Thyroid gland (tissue), 4 donors: ENCODE results near the gene MTIF2. TPM values are rescaled to one million over a fixed set of nuclear protein-coding genes. Genes with fewer than 3 reads are reported as not detected.
A peak's percentile ranks its signal among the peaks of the same experiment; 100 is the strongest.
"Not testable (repeated sequence)": the region's sequence is repeated elsewhere in the genome, so short reads cannot be mapped to it uniquely, and the experiment has no call there.

ENCODE experiments used
- DNase-seq, 2 donors: peaks; one replicate each; pipeline ENCODE4 v3.0.0-alpha.2; 2019
- H3K27ac ChIP-seq, 3 donors: fragments of 200-600 bp; sonication (generic); 1 replicate in 2 of 3; 2 replicates in 1 of 3; pipeline ENCODE4 v1.5.1; 2016 to 2019; ENCODE audit warnings: mild to moderate bottlenecking in 1 of 3, moderate library complexity in 1 of 3
- H3K27me3 ChIP-seq: fragments of 200-600 bp; sonication (generic); one replicate; pipeline ENCODE4 v1.5.1; 2019
- H3K36me3 ChIP-seq, 2 donors: fragments of 200-600 bp; sonication (generic); one replicate each; pipeline ENCODE4 v1.5.1; 2016 to 2019
- H3K4me1 ChIP-seq, 2 donors: fragments of 200-600 bp; sonication (generic); one replicate each; pipeline ENCODE4 v1.5.1; 2017 to 2019
- H3K4me3 ChIP-seq, 3 donors: fragments of 200-600 bp; sonication (generic); replicated peaks in 1 of 3; 1 replicate in 2 of 3; 2 replicates in 1 of 3; pipeline ENCODE4 v1.5.1; 2016; ENCODE audit warnings: mild to moderate bottlenecking in 1 of 3
- H3K9me3 ChIP-seq: fragments of 200-600 bp; sonication (generic); one replicate; pipeline ENCODE4 v1.5.1; 2017
- CTCF ChIP-seq, 6 experiments: fragments of 200-600 bp in 3 of 6; fragments of 450-650 bp in 3 of 6; sonication (generic) in 3 of 6; IDR thresholded peaks; one replicate each; pipeline ENCODE4 v1.5.1; 2016 to 2019; ENCODE audit warnings: antibody characterized with exemption in 6 of 6, mild to moderate bottlenecking in 2 of 6, inconsistent platforms in 1 of 6, moderate library complexity in 1 of 6
- POLR2A ChIP-seq, 2 donors: fragments of 450-650 bp; IDR thresholded peaks; one replicate each; pipeline ENCODE4 v1.6.1; 2017; ENCODE audit warnings: antibody characterized with exemption in 2 of 2, mild to moderate bottlenecking in 2 of 2, moderate library complexity in 1 of 2
- WGBS, 2 donors: methylation state at CpG; one replicate each; pipeline ENCODE4 v1.1.5; 2017; 5-methylcytosine and 5-hydroxymethylcytosine counted together
- intact Hi-C: fragments of 100-400 bp; cut with DNase I; formaldehyde crosslinking; loops from one replicate; pipeline ENCODE4 v1.15.1; 2023
- total RNA-seq, 4 donors: library from RNA; depleted of rRNA; stranded (reverse); fragments of >200 nt; gene quantifications; one replicate each; pipeline ENCODE4 v1.2.3, GENCODE V29; 2016

MTIF2 gene
- total RNA-seq, 4 donors from 2014 or later: 19.6 to 33.5 (median 27.8) TPM

DNA sequence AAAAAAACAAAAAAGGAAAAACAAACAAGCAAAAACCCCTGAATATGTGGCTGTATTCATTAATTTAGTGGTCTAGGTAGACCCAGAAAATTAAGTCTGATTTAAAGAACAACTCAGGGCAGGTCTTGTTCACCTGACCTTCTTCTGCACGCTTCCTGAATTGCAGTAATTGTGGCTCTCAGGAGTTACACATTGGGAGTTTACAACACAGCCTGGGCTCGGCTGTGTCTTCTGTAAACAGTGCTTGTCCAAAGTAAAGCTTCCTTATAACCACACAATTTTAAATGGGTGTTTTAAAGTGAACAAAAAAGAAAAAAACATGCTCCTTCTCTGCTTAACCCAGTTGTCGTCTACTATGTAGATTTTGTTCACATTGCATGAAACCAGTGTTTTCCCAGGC is 8.3 kb upstream of the MTIF2 start:
- H3K36me3 ChIP-seq: no peaks in the 10 kb centered on the region
- no peak for DNase-seq
- H3K27ac ChIP-seq: no peak overlapping the region
- TF ChIP-seq POLR2A (IDR thresholded peaks at IDR 0.05): no peak
- TF ChIP-seq CTCF (IDR thresholded peaks at IDR 0.05): no peak
- H3K4me1 ChIP-seq: peaks cover 0 to 4% of the 10 kb centered on the region in 2 donors
- no peak overlapping the region for H3K4me3 ChIP-seq
- no peaks in the 10 kb centered on the region for H3K9me3 ChIP-seq
- intact Hi-C loops: loop anchor here (10.0 kb wide), 1 partner anchor 147 kb away; no protein-coding TSS in a partner anchor
- 78 to 88% methylated on average over 3 of the region's 3 CpGs for WGBS, 2 donors
- no peaks in the 10 kb centered on the region for H3K27me3 ChIP-seq

DNA sequence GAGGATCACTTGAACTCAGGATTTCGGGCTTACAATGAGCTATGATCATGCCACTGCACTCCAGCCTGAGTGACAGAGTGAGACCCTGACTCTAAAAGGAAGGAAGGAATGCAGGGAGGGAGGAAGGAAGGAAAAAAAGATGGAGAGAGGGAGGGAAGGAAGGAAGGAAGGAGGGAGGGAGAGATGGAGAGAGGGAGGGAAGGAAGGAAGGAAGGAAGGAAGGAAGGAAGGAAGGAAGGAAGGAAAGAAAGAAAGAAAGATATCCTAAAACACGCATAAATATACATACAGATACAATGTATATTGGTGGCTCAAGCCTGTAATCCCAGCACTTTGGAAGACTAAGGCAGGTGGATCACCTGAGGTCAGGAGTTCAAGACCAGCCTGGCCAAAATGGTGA is 5.3 kb upstream of the MTIF2 start:
- H3K27ac ChIP-seq, H3K4me1 ChIP-seq, H3K36me3 ChIP-seq, DNase-seq, H3K27me3 ChIP-seq, H3K9me3 ChIP-seq, H3K4me3 ChIP-seq: not testable (repeated sequence)
- intact Hi-C loops: loop anchor here (10.0 kb wide), 1 partner anchor 150 kb away; no protein-coding TSS in a partner anchor
- 90 to 91% methylated on average over 2 of the region's 2 CpGs for WGBS, 2 donors

- WGBS, 2 donors: 53 to 62% methylated on average over 7 of the region's 7 CpGs
- Histone ChIP-seq H3K36me3 (peaks cover 0 to 6% of the 10 kb centered on the region in 2 donors), H3K27ac (peak overlapping the region; percentile 68 to 81 (median 72)), H3K4me1 (peaks cover 10 to 13% of the 10 kb centered on the region in 2 donors), H3K9me3 (no peaks in the 10 kb centered on the region), H3K4me3 (peak overlapping the region in 2 of 3 donors; percentile 45 to 68), H3K27me3 (no peaks in the 10 kb centered on the region)
- DNase-seq: no peak
- intact Hi-C loops: no loop called here
- TF ChIP-seq CTCF (IDR thresholded peaks at IDR 0.05): no peak
- no peak for TF ChIP-seq POLR2A (IDR thresholded peaks at IDR 0.05)
Measured at GRCh38 chr2:55269645-55269990, 587 bp upstream of the MTIF2 start.

GRCh38 chr2:55268288-55268906 is 634 bp downstream of the MTIF2 start:
- DNase-seq: no peak
- H3K4me3 ChIP-seq: peak overlapping the region; percentile 28 to 84 (median 68)
- peak overlapping the region; percentile 37 to 81 (median 72) for H3K27ac ChIP-seq
- 15% methylated on average over 13 of the region's 13 CpGs for WGBS, 2 donors
- TF ChIP-seq POLR2A (IDR thresholded peaks at IDR 0.05) (no peak), CTCF (IDR thresholded peaks at IDR 0.05) (no peak)
- intact Hi-C loops: no loop called here
- H3K27me3 ChIP-seq: no peaks in the 10 kb centered on the region
- H3K4me1 ChIP-seq: peaks cover 10 to 13% of the 10 kb centered on the region in 2 donors
- no peaks in the 10 kb centered on the region for H3K9me3 ChIP-seq
- peaks cover 4 to 15% of the 10 kb centered on the region in 2 donors for H3K36me3 ChIP-seq

DNA sequence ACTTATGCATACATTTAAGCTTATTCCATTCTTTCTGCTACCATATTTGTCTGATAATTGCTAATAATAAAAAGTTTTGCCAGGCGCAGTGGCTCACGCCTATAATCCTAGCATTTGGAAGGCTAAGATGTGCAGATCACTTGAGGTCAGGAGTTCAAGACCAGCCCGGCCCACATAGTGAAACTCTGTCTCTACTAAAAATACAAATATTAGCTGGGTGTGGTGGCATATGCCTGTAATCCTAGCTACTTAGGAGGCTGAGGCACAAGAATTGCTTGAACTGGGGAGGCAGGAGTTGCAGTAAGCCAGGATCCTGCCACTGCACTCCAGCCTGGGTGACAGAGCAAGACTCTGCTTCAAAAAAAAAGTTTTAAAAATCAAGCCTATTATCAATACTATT is 9.4 kb downstream of the MTIF2 start:
- DNase-seq, H3K4me1 ChIP-seq, H3K4me3 ChIP-seq, H3K27me3 ChIP-seq, intact Hi-C loops, H3K27ac ChIP-seq, H3K9me3 ChIP-seq: not testable (repeated sequence)
- peaks cover 25 to 52% of the 10 kb centered on the region in 2 donors for H3K36me3 ChIP-seq
- WGBS, 2 donors: 93 to 95% methylated on average over 3 of the region's 3 CpGs

DNA sequence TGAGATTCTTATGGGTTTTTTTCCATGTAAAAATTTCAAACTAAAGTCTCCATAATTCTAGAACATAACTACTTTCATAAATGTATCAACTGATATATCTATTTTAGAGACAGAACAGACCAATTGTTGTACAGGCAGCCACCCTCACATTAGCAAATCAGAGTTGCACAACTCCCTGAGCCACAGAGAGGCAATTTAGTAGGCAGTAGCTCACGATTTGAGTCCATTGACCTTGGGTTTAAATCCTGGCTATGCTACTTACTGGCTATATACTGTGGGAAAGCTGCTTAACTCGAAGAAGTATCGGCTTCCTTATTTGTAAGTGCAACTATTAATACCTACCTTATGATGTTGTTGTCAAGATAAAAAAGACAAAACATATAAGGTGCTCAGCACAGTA is 16.2 kb downstream of the MTIF2 start:
- Histone ChIP-seq H3K27ac (no peak overlapping the region), H3K36me3 (peaks cover 4 to 18% of the 10 kb centered on the region in 2 donors), H3K4me3 (no peak overlapping the region), H3K9me3 (no peaks in the 10 kb centered on the region), H3K27me3 (no peaks in the 10 kb centered on the region), H3K4me1 (no peaks in the 10 kb centered on the region)
- WGBS, 2 donors: 94% methylated on average over 3 of the region's 3 CpGs
- TF ChIP-seq POLR2A (IDR thresholded peaks at IDR 0.05) (no peak), CTCF (IDR thresholded peaks at IDR 0.05) (no peak)
- no peak for DNase-seq
- intact Hi-C loops: no loop called here
